ENCODE data around the gene PDZD2.
"Not testable (repeated sequence)": the region's sequence is repeated elsewhere in the genome, so short reads cannot be mapped to it uniquely, and the experiment has no call there.

Gene PDZD2

GRCh38 chr5:31759925-31760324 is 121.0 kb downstream of the PDZD2 start:
- H3K4me3 ChIP-seq = no peak overlapping the region
- H3K9me3 ChIP-seq = no peaks in the 10 kb centered on the region
- intact Hi-C loops (cut with DNase I; ENCODE audit: low total_unique reads) = no loop called here
- no peak overlapping the region for H3K27ac ChIP-seq
- DNase-seq = no peak
- no peaks in the 10 kb centered on the region for H3K27me3 ChIP-seq
- no peaks in the 10 kb centered on the region for H3K36me3 ChIP-seq
- TF ChIP-seq, protein P1, sequence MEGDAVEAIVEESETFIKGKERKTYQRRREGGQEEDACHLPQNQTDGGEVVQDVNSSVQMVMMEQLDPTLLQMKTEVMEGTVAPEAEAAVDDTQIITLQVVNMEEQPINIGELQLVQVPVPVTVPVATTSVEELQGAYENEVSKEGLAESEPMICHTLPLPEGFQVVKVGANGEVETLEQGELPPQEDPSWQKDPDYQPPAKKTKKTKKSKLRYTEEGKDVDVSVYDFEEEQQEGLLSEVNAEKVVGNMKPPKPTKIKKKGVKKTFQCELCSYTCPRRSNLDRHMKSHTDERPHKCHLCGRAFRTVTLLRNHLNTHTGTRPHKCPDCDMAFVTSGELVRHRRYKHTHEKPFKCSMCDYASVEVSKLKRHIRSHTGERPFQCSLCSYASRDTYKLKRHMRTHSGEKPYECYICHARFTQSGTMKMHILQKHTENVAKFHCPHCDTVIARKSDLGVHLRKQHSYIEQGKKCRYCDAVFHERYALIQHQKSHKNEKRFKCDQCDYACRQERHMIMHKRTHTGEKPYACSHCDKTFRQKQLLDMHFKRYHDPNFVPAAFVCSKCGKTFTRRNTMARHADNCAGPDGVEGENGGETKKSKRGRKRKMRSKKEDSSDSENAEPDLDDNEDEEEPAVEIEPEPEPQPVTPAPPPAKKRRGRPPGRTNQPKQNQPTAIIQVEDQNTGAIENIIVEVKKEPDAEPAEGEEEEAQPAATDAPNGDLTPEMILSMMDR (IDR thresholded peaks at IDR 0.05) = no peak
- H3K4me1 ChIP-seq = no peaks in the 10 kb centered on the region

DNA sequence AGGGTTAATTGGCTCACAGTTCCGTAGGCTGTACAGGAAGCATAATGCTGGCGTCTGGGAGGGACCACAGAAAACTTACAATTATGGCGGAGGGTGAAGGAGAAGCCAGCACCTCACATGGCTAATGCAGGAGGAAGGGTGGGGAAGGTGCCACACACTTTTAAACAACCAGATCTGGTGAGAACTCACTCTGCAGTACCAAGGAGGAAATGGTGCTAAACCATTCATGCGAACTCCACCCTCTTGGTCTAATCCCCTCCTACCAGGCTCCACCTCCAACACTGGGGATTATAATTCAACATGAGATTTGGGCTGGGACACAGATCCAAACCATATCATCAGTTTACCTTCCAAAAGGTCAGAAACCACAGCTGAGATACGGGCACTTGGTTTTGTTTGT is 122.9 kb downstream of the PDZD2 start:
- H3K4me1 ChIP-seq = no peaks in the 10 kb centered on the region
- H3K27ac ChIP-seq = no peak overlapping the region
- intact Hi-C loops (cut with DNase I; ENCODE audit: low total_unique reads) = no loop called here
- H3K4me3 ChIP-seq = no peak overlapping the region
- TF ChIP-seq, protein P1 (IDR thresholded peaks at IDR 0.05) = no peak
- no peak for DNase-seq
- no peaks in the 10 kb centered on the region for H3K9me3 ChIP-seq
- H3K27me3 ChIP-seq = no peaks in the 10 kb centered on the region
- no peaks in the 10 kb centered on the region for H3K36me3 ChIP-seq

DNA sequence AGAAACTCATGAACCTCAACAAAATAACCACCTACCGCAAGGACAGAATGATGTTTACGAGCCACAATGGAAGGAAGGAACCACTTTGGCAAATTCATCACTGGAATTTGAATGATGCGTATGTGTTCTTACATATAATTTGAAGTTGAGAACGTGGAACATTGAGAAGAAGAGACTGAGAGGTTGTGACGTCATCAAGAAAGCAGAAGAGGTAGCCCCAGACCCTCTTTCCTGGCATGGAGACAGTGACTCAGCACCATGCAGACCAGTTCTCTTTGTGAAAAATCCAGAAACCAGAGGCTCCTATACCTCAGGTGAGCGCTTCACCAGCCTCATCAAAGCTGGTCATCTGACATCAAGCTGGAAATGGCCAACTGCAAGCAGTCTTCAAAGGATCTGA is 124.5 kb downstream of the PDZD2 start:
- intact Hi-C loops (cut with DNase I; ENCODE audit: low total_unique reads) = no loop called here
- Histone ChIP-seq H3K27me3 (no peaks in the 10 kb centered on the region), H3K9me3 (no peaks in the 10 kb centered on the region), H3K36me3 (no peaks in the 10 kb centered on the region), H3K4me1 (no peaks in the 10 kb centered on the region), H3K4me3 (no peak overlapping the region), H3K27ac (no peak overlapping the region)
- TF ChIP-seq, protein P1 (IDR thresholded peaks at IDR 0.05) = no peak
- no peak for DNase-seq

DNA sequence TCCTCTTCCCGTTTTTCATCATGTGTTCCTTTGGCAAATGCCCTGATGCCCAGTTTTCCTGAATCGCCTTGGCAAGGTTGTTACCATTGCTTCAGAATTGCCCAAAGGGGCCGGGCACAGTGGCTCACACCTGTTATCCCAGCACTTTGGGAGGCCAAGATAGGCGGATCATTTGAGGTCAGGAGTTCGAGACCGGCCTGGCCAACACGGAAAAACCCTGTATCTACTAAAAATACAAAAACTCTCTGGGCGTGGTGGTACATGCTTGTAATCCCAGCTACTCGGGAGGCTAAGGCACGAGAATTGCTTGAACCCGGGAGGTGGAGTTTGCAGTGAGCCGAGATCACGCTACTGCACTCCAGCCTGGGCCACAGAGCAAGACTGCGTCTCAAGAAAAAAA is 125.8 kb downstream of the PDZD2 start:
- H3K36me3 ChIP-seq; H3K27ac ChIP-seq; H3K4me1 ChIP-seq; intact Hi-C loops (cut with DNase I; ENCODE audit: low total_unique reads); H3K4me3 ChIP-seq; H3K9me3 ChIP-seq; H3K27me3 ChIP-seq; DNase-seq: not testable (repeated sequence)

GRCh38 chr5:31767335-31768031 is 128.6 kb downstream of the PDZD2 start:
- no peak for DNase-seq
- TF ChIP-seq, protein P1 (IDR thresholded peaks at IDR 0.05) = no peak
- peaks cover 0 to 11% (median 2%) of the 10 kb centered on the region in 4 donors for H3K4me1 ChIP-seq
- H3K36me3 ChIP-seq = no peaks in the 10 kb centered on the region
- no peaks in the 10 kb centered on the region for H3K27me3 ChIP-seq
- intact Hi-C loops (cut with DNase I; ENCODE audit: low total_unique reads) = no loop called here
- no peaks in the 10 kb centered on the region for H3K9me3 ChIP-seq
- H3K27ac ChIP-seq = no peak overlapping the region
- no peak overlapping the region for H3K4me3 ChIP-seq

DNA sequence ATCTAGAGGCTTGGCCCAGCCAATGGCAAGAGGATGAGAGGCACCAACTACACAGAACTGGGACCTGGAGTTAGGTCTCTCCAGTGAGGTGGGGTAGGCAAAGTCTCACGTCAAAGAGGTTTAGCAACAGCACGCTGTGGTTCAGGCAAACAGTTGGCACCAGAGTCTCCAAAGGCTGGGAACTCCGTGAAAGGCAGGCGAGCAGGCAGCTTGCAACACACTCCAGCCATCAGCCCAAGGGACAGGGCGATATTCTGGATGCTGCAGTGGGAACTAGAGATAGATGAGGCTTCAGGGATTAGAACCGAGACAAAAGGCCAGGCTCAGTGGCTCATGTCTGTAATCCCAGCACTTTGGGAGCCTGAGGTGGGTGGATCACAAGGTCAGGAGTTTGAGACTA is 129.1 kb downstream of the PDZD2 start:
- no peaks in the 10 kb centered on the region for H3K27me3 ChIP-seq
- peak in 1 of 2 donors; percentile 33 for DNase-seq

More for the DNA sequence above, 129.1 kb downstream of the PDZD2 start:
- Histone ChIP-seq H3K36me3 (no peaks in the 10 kb centered on the region), H3K4me1 (peaks cover 0 to 11% (median 2%) of the 10 kb centered on the region in 4 donors), H3K4me3 (no peak overlapping the region), H3K27ac (no peak overlapping the region), H3K9me3 (no peaks in the 10 kb centered on the region)
- intact Hi-C loops (cut with DNase I; ENCODE audit: low total_unique reads) = no loop called here
- TF ChIP-seq, protein P1 (IDR thresholded peaks at IDR 0.05) = no peak

All from tibial artery (tissue), 4 donors.